GOT3 (cell line): ENCODE measurements around the gene SEC23IP.
"Not testable (repeated sequence)": the region's sequence is repeated elsewhere in the genome, so short reads cannot be mapped to it uniquely, and the experiment has no call there.

Experiments used
- DNase-seq: peaks from one replicate; lab custom pipeline; 2025; ENCODE audit warnings: mixed read lengths; lab: John Stamatoyannopoulos, UW

The SEC23IP gene

DNA sequence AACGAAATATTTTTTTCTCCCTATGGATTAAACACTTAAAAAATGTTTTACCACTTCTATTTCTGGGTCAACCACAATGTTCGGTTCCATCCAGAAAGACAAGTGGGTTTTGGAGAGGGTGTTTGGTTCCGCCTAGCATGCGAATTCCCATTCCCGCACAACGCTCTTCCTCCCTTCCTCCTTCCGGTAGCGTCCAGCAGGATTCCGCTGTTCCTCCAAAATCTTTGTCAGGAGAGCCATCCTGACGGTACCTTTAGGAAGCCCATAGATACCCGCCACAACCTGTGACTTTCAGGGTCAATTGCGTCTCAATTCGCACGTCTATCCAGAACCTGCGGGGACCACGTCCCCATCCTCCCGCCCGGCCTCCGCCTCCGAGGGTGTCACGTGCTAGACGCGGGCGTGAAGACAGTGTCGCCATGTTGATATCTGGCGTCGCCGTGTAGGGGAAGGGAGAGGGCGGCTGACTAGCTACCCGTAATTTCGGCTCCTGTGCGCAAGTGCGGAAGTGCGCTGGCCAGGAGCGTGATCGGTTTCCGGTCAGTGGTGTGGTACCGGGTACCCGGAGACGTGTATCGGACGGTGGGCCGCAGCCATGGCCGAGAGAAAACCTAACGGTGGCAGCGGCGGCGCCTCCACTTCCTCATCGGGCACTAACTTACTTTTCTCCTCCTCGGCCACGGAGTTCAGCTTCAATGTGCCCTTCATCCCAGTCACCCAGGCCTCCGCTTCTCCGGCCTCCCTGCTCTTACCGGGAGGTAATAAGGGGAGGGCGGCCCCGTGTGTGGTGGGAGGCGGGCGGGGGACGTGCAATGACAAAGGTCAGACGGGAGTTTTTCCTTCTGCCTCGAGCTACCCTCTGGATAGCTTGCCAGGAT, at the start of gene SEC23IP:
TSS of gene SEC23IP (plus strand) at position 543 of the 878 bp plus-strand sequence. CDS start at position 596, 53 bp downstream.
- peak; percentile 69 for DNase-seq

DNA sequence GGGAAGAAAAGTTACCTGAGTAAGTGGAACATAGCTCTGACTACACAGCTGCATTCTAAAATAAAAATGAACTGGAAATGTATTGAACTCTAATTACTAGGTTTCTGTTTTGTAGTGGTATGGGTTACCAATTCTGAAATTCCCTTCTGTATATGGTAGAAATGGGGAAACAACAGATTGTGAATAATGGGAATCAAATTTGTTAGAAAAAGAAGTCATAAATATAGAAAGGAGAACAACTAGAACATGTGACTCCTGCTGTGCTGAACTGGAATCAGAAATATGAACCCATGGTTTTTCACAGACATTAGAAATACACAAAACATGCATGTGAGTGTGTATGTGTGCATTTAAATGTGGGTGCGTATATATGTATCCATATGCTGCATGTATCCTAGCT, 46.9 kb upstream of the SEC23IP start:
- DNase-seq: no peak

DNA sequence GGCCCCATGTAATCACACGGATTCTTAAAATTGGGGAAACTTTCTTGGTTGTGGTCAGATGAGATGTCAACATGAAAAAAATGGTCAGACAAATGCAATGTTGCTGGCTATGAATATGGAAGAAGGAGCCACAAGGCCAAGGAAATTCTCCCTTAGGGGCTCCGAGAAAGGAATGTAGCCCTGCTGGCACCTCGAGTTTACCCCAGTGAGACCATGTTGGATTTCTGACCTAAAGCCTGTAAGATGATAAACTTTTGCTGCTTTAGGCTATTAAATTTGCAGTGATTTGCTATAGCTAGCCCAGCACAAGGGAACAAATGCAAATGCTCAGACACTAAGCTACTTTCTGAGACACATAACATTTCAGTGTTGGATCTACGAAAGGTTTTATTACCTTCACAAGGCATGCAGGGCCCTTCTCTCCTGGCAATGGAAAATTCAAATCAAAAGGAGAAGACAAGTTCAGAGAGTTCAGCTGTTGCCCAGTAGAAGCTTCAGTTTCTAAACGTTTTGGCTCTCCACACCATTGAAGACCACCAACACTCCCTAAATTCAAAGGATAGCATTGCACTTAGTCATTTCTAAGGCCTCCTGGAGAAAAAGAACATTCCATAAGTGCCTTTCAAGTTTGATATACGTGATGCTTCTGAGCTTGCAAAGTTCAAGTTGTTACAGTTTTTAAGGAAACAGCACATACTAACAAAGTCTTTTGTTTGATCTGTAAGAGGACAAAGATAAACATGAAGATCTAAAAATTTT, 43.3 kb upstream of the SEC23IP start:
- DNase-seq: no peak

DNA sequence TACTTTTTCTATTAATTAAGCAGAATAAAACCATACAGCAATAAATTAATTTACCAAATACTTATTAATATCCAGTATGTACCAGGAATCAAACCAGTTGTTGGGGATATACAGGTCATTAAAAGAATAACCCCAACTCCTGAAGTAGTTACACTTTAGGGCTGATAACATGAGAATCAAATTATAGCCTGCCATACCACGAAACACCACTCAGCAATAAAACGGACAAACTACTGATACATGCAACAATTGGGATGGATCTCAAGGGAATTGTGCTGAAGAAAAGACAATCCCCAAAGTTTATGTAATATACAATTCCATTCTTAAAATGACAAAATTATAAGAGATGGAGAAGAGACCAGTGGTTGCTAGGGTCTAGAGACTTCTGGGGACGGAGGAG, 42.6 kb upstream of the SEC23IP start:
- no peak for DNase-seq

- no peak for DNase-seq
These were observed 40.3 kb upstream of the SEC23IP start for GRCh38 chr10:119852277-119852676.

GRCh38 chr10:119852822-119853221, 39.7 kb upstream of the SEC23IP start:
- DNase-seq: no peak

DNA sequence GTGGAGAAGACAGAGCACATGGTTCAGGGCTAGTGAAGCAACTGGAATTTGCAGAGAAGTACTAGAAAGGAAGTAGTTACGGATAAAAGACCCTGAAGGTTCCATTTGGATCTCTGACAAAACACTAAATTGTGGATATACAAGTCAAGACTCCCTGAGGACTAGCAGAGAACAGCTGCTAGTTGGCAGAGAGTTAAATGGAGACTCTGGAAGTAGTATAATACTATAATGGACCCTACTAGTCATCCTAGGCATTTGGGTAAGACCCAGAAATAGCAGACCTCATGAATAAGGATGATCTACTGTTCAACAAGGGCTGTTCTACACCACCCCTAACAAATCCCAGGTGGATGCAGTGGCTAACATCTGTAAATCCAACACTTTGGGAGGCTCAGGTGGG, 39.0 kb upstream of the SEC23IP start:
- DNase-seq: no peak

GRCh38 chr10:119858063-119858462, 34.5 kb upstream of the SEC23IP start:
- DNase-seq: no peak

- DNase-seq: no peak
These were observed 32.9 kb upstream of the SEC23IP start for GRCh38 chr10:119859420-119860258.

DNA sequence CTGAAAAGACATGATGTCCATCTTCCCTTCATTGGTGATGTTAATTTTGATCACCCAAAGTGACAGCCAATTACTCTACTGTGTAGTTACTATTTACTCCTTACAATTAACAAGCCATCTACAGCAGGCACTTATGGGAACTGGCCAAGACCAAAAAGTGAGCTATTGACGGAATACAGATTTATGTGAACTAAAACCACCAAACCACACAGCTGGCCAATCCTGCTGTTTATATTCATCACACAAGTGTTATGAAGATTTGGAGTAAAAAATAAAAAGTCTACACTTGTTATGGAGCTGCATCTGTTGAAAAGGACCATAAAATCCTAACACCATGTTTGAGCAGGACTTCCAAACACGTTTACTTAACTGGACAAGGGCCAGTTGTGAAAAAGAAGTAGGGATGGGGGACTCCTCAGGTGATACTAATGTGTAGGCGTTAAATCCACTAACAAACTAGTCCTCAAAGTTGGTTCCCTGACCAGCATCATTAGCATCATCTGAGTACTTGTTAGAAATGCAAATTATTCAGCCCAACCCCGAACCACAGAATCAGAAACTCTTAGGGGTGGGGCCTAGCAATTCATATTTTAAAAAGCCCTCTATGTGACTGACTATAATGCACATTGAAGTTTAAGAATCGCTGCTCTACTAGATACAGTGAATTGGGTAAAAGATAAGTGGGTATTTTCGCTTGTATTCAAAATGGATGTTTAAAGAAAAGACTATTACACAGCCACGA, 31.5 kb upstream of the SEC23IP start:
- no peak for DNase-seq

- no peak for DNase-seq
These were observed 30.0 kb upstream of the SEC23IP start for GRCh38 chr10:119862524-119862923.

- no peak for DNase-seq
These were observed 28.5 kb upstream of the SEC23IP start for GRCh38 chr10:119863951-119864565.

GRCh38 chr10:119865699-119866240, 26.8 kb upstream of the SEC23IP start:
- DNase-seq: no peak

GRCh38 chr10:119867317-119867716, 25.2 kb upstream of the SEC23IP start:
- DNase-seq: no peak

- not testable (repeated sequence) for DNase-seq
These were observed 23.1 kb upstream of the SEC23IP start for GRCh38 chr10:119869398-119869797.

DNA sequence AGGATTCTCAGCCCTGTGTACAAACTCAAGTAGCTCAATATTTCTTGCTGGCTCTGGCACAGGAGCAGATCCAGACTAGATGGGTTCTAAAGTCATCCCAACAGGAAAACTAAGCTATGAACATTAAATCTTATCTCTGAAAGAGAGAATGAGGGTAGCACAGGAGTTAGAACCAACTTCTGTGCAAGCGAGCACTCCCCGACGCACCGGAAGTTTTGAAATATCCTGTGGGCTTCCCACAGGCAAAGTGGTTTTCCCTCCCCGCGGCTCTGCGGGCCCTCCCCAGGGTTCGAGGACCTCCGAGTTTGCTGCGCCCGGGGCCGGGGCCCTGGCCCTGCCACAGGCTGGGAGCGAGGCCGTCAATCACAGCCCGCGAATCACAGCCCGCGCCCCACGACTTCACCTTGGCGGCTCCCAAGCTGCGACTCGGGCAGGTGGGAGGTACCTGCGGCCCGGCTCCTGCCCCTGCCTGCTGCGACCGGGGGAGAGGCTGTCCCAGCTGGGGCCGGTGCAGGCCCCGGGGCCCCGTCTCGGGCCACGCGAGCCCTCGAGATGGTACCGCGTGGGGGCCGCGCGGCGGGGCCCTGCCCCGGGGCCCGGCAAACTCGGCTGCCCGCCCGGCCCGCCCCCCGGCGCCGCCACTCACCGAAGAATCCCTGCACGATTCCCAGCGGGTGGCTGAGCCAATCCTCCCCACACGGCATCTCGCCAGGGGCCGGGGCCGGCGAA, 20.5 kb upstream of the SEC23IP start:
- DNase-seq: no peak

DNA sequence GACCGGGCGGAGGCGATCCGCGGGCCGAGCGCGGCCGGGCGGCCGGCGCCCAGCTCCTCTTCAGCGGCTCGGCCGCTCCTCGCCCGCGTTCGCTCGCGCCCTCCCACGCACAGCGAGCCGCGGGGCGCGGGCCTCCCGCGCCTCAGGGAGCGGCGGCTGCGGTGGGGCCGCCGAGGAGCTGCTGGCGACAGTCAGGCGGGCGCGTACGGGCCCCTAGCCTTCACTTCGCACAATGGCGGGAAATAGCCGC, 20.0 kb upstream of the SEC23IP start, which contains the start of gene MCMBP:
TSS of gene MCMBP (minus strand) at position 234 of the 250 bp plus-strand sequence. CDS start 259 bp downstream, outside the sequence.
- no peak for DNase-seq

DNA sequence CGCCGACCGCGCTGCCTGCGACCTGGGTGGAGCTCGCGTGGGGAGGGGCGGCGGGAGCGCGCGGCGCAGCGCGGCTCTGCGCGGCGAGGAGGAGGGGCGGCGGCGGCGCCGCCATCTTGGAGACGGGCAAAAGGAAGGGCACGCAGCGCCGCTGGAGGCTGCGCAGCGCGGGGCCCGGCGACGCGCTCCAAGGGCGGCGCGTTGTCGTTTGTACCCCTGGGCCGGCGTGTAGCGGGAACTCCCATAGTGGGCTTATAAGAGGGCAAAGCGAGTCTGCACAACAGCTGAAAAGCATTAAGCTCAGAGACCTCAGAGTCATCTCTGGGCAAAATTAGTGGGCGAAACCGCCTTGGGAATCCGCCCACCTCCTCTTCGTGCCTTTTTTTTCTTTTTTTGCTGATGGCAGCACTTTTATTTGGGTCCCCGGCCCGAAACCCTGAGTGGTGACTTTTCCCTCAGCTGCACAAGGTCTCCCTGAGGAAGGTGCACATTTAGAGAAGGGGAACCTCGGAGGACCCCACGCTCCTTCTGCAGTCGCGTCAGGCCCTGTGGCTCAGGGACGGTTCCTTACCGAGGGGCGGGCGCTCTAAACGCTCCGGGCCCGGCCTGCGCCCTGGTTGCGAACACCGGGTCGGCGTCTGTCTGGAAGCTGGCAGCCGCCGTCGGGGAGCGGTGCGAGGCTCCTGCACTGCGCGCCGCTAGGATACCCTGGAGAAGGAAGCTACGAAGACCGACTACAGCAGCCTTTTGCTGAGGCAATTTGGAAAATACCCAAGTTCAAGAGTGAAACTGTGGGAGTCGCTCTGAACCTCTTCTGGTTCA, 19.5 kb upstream of the SEC23IP start:
- peak; percentile 41 for DNase-seq

DNA sequence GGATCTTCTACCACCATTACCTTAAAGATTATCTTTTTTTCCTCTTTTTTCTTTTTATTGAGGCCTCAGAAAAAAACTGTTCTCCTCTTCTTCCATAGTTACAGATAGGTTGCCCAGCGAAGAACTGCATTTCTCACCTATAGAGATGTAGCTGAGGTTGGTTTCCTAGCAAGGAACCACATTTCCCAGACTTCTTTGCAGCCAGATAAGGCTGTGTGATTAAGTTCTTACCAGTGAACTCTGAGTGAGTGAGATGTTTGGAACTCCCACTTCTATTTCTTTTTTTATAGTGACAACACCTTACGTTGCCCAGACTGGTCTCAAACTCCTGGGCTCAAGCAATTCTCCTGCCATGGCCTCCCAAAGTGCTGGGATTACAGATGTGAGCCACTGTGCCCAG, 14.0 kb upstream of the SEC23IP start:
- DNase-seq: no peak
